T1000 (cell line): Measurements from ENCODE around the gene MAB21L2.

Source experiments
- DNase-seq: peaks from one replicate; lab custom pipeline; 2025; ENCODE audit warnings: mixed read lengths; lab: John Stamatoyannopoulos, UW

Gene MAB21L2

DNA sequence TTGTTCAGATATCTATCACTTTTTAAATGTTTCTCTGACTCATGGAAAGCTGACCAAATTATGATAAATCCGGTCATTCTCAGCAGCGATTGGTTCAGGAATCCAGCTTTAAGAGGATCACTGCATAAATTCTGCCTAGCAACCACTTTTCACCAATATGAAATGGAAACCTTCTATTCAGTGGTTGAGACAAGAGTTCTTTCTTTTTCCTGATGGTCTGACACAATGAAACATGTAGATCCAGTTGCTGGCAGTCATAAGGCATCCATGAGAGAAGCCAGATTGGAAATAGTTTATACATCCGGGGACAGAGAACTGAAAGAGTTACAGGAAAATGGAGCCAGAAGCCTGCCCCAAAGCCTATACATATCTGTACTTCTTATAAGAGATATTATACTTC, 27.2 kb downstream of the MAB21L2 start:
- DNase-seq = no peak

DNA sequence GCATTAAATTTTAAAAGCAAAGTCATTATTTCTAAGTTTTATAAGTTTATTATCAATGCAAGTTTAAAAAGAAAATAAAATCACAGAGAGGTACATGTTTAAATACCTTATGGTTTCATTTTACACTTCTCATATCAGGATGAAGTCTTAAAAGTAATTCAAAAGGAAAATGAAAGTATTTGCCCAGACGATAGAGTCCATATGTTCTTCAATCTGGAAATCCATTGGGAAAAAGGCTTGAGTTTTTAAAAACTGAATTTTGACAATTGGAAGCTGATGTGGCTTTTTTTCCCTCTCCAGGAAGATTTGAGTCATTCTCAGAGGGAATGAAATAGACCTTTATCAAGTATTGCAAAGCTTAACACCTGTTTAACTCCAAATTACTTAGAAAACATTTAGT, 37.1 kb downstream of the MAB21L2 start:
- DNase-seq = no peak

DNA sequence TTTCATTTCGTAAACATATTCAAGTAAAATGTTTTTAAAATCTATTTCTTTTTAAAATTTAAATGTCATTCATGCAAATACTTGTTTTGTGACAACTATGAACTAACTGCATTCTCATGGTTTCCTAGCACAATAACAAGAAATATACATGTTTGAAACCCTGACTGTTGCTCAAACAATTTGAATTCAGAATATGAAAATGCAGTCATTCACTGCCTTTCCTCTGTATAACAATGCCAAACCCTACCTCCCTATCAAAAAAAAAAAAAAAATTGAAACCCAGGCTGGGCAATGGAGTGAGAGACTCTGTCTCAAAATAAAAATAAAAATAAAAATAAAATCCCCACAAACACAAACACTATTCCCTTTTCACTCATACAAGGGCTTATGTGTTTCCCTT, 42.1 kb downstream of the MAB21L2 start:
- DNase-seq = no peak

DNA sequence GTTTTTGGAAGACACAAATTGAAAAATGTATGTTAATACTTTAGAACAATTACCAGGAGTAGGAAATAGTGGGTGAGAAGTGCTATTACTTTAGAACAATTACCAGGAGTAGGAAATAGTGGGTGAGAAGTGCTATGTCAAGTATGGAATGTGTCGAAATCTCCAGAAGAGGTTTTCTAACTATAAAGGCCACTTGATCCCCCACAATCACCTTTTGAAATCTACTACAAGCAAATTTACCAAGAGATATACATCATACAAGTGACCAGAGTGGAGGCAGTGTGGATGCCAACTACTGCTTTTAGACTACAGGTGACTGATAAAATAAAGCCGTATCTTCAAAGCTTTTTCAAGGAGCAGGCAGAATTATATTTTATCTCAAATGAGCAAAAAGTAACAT, 43.1 kb downstream of the MAB21L2 start:
- no peak for DNase-seq

DNA sequence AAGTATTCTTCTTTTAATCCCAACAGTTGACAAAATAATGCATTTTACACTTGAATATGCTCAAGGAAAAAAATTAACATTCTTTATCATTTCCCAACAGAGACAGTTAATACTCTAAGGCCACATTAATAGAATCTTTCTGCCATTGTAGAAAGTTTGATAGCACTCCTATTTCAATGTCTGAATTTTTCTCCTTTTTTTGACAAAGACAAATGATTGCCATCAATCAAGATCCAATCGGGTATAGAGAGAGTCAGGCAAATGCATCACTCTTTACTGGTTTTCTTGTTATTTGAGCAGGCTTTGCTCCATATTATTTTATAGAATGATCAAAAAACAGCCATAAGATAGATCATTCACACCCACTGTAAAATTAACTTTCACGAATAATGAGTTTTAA, 46.1 kb downstream of the MAB21L2 start:
- DNase-seq = no peak

DNA sequence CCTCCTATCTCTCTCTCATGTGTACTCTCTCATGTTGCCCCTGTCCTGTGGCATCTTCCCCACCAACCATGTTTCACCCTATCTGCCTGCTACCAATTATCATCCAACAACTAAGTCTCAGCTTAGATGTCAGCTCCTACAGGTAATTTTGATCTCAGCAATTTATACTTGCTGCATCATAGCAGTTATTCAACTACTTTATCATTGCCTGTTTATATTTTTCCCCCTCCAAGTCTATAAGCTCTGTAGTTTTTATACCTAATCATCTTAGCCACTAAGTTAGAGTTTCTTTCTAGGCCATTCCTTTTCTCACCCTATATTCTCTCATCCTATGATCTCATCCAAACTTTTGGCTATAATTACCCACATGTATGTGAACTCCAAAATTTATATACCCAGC, 50.7 kb downstream of the MAB21L2 start:
- DNase-seq = no peak
